Measurements from ENCODE around the gene TGFBR3. TPM values are rescaled to one million over a fixed set of nuclear protein-coding genes. Genes with fewer than 3 reads are reported as not detected.

Gene TGFBR3
- total RNA-seq, 1 experiment from 2014 or later, result 14.5 TPM

DNA sequence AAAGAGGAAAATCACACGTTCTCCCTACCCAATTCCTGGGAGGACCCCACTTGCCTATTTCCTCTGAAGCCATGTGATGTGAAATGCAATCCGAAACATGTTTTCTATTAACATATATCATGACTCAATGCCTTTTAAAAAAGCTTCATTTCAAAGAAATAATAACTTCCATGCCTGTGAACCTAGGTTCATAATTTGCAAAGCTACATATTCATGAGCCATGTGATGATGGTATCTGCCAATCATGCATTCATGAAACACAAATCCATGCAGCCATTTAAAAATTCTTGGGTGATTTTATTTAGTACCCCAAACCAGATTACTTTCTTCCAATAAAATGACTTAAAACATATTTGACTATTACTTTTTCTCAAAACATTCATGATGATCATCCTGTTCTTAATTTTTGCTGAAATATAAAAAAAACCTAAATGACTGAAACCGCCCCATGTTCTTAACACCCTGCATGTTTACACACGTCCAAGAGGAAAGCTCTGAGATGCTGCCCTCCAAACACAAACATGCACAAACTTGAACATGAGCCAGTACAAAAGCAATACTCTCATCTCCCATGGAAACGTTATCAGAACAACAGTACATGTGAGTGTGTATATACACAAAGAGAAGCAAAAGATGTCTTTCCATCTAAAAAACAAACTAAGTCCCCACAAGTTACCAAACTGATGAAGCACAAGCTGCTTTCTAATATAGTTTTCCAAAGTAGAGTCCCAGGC lies 140.1 kb downstream of the TGFBR3 start:
- Histone ChIP-seq H3K4me1 (ENCODE audit: control insufficient read depth, insufficient read depth, low read length) (peaks cover 21% of the 10 kb centered on the region), H3K4me3 (ENCODE audit: low read depth in 2 of 2, low read length in 2 of 2) (no peak overlapping the region), H3K36me3 (ENCODE audit: control insufficient read depth, insufficient read depth, low read length) (no peaks in the 10 kb centered on the region), H3K27me3 (ENCODE audit: control insufficient read depth, insufficient read depth, low read length) (no peaks in the 10 kb centered on the region), H3K27ac (ENCODE audit: low read length) (no peak overlapping the region), H3K9me3 (ENCODE audit: control insufficient read depth, insufficient read depth, low read depth, low read length) (peaks cover 11% of the 10 kb centered on the region; the same call in 1 of the 2 replicates)
- no TSS peak for BruUV-seq (replicated peaks)
- intact Hi-C loops (cut with micrococcal nuclease; ENCODE audit: unreplicated experiment), result no loop called here
- TF ChIP-seq, protein P1, sequence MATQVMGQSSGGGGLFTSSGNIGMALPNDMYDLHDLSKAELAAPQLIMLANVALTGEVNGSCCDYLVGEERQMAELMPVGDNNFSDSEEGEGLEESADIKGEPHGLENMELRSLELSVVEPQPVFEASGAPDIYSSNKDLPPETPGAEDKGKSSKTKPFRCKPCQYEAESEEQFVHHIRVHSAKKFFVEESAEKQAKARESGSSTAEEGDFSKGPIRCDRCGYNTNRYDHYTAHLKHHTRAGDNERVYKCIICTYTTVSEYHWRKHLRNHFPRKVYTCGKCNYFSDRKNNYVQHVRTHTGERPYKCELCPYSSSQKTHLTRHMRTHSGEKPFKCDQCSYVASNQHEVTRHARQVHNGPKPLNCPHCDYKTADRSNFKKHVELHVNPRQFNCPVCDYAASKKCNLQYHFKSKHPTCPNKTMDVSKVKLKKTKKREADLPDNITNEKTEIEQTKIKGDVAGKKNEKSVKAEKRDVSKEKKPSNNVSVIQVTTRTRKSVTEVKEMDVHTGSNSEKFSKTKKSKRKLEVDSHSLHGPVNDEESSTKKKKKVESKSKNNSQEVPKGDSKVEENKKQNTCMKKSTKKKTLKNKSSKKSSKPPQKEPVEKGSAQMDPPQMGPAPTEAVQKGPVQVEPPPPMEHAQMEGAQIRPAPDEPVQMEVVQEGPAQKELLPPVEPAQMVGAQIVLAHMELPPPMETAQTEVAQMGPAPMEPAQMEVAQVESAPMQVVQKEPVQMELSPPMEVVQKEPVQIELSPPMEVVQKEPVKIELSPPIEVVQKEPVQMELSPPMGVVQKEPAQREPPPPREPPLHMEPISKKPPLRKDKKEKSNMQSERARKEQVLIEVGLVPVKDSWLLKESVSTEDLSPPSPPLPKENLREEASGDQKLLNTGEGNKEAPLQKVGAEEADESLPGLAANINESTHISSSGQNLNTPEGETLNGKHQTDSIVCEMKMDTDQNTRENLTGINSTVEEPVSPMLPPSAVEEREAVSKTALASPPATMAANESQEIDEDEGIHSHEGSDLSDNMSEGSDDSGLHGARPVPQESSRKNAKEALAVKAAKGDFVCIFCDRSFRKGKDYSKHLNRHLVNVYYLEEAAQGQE (IDR thresholded peaks at IDR 0.05; ENCODE audit: insufficient read depth in 1 of 2, low read depth in 2 of 2, low read length in 1 of 2), result no peak
- no peak for TF ChIP-seq TCF7L2 (IDR thresholded peaks at IDR 0.05; ENCODE audit: low read depth, low read length)
- no peak for TF ChIP-seq SIN3A (IDR thresholded peaks at IDR 0.05; ENCODE audit: borderline replicate concordance, insufficient read depth, low read depth, low read length)
- TF ChIP-seq, protein P2, sequence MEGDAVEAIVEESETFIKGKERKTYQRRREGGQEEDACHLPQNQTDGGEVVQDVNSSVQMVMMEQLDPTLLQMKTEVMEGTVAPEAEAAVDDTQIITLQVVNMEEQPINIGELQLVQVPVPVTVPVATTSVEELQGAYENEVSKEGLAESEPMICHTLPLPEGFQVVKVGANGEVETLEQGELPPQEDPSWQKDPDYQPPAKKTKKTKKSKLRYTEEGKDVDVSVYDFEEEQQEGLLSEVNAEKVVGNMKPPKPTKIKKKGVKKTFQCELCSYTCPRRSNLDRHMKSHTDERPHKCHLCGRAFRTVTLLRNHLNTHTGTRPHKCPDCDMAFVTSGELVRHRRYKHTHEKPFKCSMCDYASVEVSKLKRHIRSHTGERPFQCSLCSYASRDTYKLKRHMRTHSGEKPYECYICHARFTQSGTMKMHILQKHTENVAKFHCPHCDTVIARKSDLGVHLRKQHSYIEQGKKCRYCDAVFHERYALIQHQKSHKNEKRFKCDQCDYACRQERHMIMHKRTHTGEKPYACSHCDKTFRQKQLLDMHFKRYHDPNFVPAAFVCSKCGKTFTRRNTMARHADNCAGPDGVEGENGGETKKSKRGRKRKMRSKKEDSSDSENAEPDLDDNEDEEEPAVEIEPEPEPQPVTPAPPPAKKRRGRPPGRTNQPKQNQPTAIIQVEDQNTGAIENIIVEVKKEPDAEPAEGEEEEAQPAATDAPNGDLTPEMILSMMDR (IDR thresholded peaks at IDR 0.05), result no peak
- TF ChIP-seq POLR2AphosphoS5 (IDR thresholded peaks at IDR 0.05; ENCODE audit: low read depth, low read length), result no peak
- POLR2A ChIA-PET, result no interaction called here
- in situ Hi-C loops (cut with HindIII; ENCODE audit: low pct_unique_long_range_greater_than_20kb, low sequenced_read_pairs), result no loop called here
- ATAC-seq (no peak), DNase-seq (ENCODE audit: low read depth, low spot score) (no peak)
- CTCF ChIA-PET, result no interaction called here

DNA sequence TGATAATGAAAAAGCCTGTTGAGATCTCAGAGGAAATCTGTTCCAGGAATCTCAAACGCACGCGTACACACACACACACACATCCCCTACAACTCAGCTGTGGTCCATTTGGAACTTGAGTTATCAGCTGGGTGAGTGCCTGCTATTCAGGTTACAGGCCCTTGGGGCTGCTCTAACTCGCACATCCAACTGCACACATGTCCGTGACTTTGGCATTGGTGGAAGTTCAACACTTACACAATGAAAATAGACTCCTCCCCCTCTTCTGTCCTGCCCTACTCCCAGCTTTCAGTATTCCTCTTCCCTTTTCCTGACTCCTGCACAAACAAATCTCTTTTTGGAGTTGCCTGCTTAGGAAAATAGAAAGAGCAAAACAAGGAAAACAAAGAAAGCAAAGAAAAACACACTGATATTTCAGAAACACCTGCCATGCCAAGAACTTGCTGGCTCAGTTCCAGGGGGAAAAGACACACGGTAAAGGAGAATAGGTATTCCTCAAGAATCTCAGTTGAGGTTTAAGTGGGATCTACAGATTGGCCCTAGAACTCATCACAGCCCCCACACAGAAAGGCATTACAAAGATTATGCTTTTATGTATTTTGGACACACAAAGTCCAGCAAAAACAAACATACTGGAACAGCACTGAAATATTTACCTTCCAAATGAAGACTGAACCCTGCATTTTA lies 140.9 kb downstream of the TGFBR3 start:
- POLR2A ChIA-PET, result no interaction called here
- BruUV-seq (replicated peaks), result no TSS peak
- H3K27me3 ChIP-seq (ENCODE audit: control insufficient read depth, insufficient read depth, low read length), result no peaks in the 10 kb centered on the region
- peaks cover 21% of the 10 kb centered on the region for H3K4me1 ChIP-seq (ENCODE audit: control insufficient read depth, insufficient read depth, low read length)
- peaks cover 11% of the 10 kb centered on the region; the same call in 1 of the 2 replicates for H3K9me3 ChIP-seq (ENCODE audit: control insufficient read depth, insufficient read depth, low read depth, low read length)
- CTCF ChIA-PET, result no interaction called here
- DNase-seq (ENCODE audit: low read depth, low spot score) (no peak), ATAC-seq (no peak)
- H3K36me3 ChIP-seq (ENCODE audit: control insufficient read depth, insufficient read depth, low read length), result no peaks in the 10 kb centered on the region
- H3K27ac ChIP-seq (ENCODE audit: low read length), result peak overlapping the region; percentile 64; the same call in 1 of the 2 replicates
- no peak overlapping the region for H3K4me3 ChIP-seq (ENCODE audit: low read depth in 2 of 2, low read length in 2 of 2)
- intact Hi-C loops (cut with micrococcal nuclease; ENCODE audit: unreplicated experiment) (no loop called here), in situ Hi-C loops (cut with HindIII; ENCODE audit: low pct_unique_long_range_greater_than_20kb, low sequenced_read_pairs) (no loop called here)
- TF ChIP-seq SIN3A (IDR thresholded peaks at IDR 0.05; ENCODE audit: borderline replicate concordance, insufficient read depth, low read depth, low read length) (no peak), POLR2AphosphoS5 (IDR thresholded peaks at IDR 0.05; ENCODE audit: low read depth, low read length) (no peak)
- TF ChIP-seq, protein P1 (IDR thresholded peaks at IDR 0.05; ENCODE audit: insufficient read depth in 1 of 2, low read depth in 2 of 2, low read length in 1 of 2), result no peak
- TF ChIP-seq, protein P2 (IDR thresholded peaks at IDR 0.05), result no peak

All from Panc1 (cell line).